HepG2 (cell line): Measurements from ENCODE around the gene ANKAR. TPM values are rescaled to one million over a fixed set of nuclear protein-coding genes. Genes with fewer than 3 reads are reported as not detected.

Experiments used
- EZH2 ChIP-seq: conservative IDR thresholded peaks from 2 replicates; pipeline ENCODE4 v1.6.1; 2012; ENCODE audit warnings: mild to moderate bottlenecking, low read depth, low read length, moderate library complexity
- HES4 ChIP-seq: sonication (generic); formaldehyde crosslinking; IDR thresholded peaks from 2 replicates; pipeline ENCODE4 v1.9.0; 2021; ENCODE audit warnings: mild to moderate bottlenecking, missing genetic modification reagents, borderline replicate concordance
- KLF12 ChIP-seq: sonication (generic); formaldehyde crosslinking; IDR thresholded peaks from 2 replicates; pipeline ENCODE4 v1.4.0; 2020; ENCODE audit warnings: missing genetic modification reagents, borderline replicate concordance
- MAF1 ChIP-seq: sonication (generic); formaldehyde crosslinking; IDR thresholded peaks from 2 replicates; pipeline ENCODE4 v1.5.0; 2020; ENCODE audit warnings: missing genetic modification reagents, borderline replicate concordance
- PHF21A ChIP-seq: sonication (generic); formaldehyde crosslinking; IDR thresholded peaks from 2 replicates; pipeline ENCODE4 v1.5.0; 2020; ENCODE audit warnings: mild to moderate bottlenecking, missing genetic modification reagents
- REXO4 ChIP-seq: sonication (generic); formaldehyde crosslinking; IDR thresholded peaks from 2 replicates; pipeline ENCODE4 v1.8.0; 2022; ENCODE audit warnings: missing genetic modification reagents, mild to moderate bottlenecking, borderline replicate concordance
- SALL1 ChIP-seq: sonication (generic); formaldehyde crosslinking; IDR thresholded peaks from 2 replicates; pipeline ENCODE4 v1.8.0; 2022; ENCODE audit warnings: mild to moderate bottlenecking, missing genetic modification reagents
- SP140L ChIP-seq: sonication (generic); formaldehyde crosslinking; IDR thresholded peaks from 2 replicates; pipeline ENCODE4 v1.4.0; 2020; ENCODE audit warnings: missing genetic modification reagents, borderline replicate concordance
- U2AF2 ChIP-seq: fragments of 200-400 bp; formaldehyde crosslinking; IDR thresholded peaks from 2 replicates; pipeline ENCODE4 v1.6.1; 2017; ENCODE audit warnings: low read depth, mild to moderate bottlenecking, low read length
- ZFP36L1 ChIP-seq: sonication (generic); formaldehyde crosslinking; IDR thresholded peaks from 2 replicates; pipeline ENCODE4 v1.8.0; 2022; ENCODE audit warnings: mild to moderate bottlenecking, missing genetic modification reagents, moderate library complexity
- ZNF235 ChIP-seq: sonication (generic); formaldehyde crosslinking; IDR thresholded peaks from 2 replicates; pipeline ENCODE4 v1.8.1; 2023; ENCODE audit warnings: mild to moderate bottlenecking, missing genetic modification reagents, borderline replicate concordance
- ZNF282 ChIP-seq: fragments of 450-650 bp; IDR thresholded peaks from 2 replicates; pipeline ENCODE4 v1.6.1; 2018; ENCODE audit not compliant: partially characterized antibody
- ZNF30 ChIP-seq: sonication (generic); formaldehyde crosslinking; IDR thresholded peaks from 2 replicates; pipeline ENCODE4 v1.5.0; 2020; ENCODE audit warnings: mild to moderate bottlenecking, missing genetic modification reagents
- ZNF546 ChIP-seq: sonication (generic); formaldehyde crosslinking; conservative IDR thresholded peaks from 2 replicates; pipeline ENCODE4 v1.8.1; 2023; ENCODE audit warnings: mild to moderate bottlenecking, missing genetic modification reagents
- ZNF574 ChIP-seq: sonication (generic); formaldehyde crosslinking; IDR thresholded peaks from 2 replicates; pipeline ENCODE4 v1.4.0; 2020; ENCODE audit warnings: missing genetic modification reagents
- ZSCAN31 ChIP-seq: sonication (generic); formaldehyde crosslinking; IDR thresholded peaks from 2 replicates; pipeline ENCODE4 v1.5.0; 2020; ENCODE audit warnings: low read depth, mild to moderate bottlenecking, missing genetic modification reagents
- polyA plus RNA-seq, 8 experiments: library from polyadenylated mRNA; depleted of rRNA in 3 of 8; stranded (reverse) in 7 of 8; unstranded in 1 of 8; fragments of >200 nt; fragmentation: Illumina TruSeq in 4 of 8; extraction: Trizol in 4 of 8; gene quantifications; 2 replicates each; pipeline versions ENCODE4 v1.2.1 to v1.2.3, GENCODE V29; 2011 to 2016; ENCODE audit warnings: low read depth in 4 of 8, missing spikeins in 1 of 8, mixed read lengths in 1 of 8; ENCODE audit not compliant: insufficient read depth in 1 of 8
- total RNA-seq, 5 experiments: library from RNA; depleted of rRNA; stranded (reverse); fragments of >200 nt; fragmentation: Illumina TruSeq; extraction: Trizol; gene quantifications; 2 replicates each; pipeline ENCODE4 v1.2.3, GENCODE V29; 2016; ENCODE audit warnings: low read depth in 1 of 5
- TF ChIP-seq, protein P1 (sequence below): fragments of 450-650 bp; IDR thresholded peaks from 2 replicates; pipeline ENCODE4 v1.6.1; 2016
- TF ChIP-seq, protein P2 (sequence below): IDR thresholded peaks from 2 replicates; pipeline ENCODE4 v1.6.1; 2016; ENCODE audit warnings: low read depth, borderline replicate concordance
- TF ChIP-seq, protein P3 (sequence below): sonication (generic); formaldehyde crosslinking; IDR thresholded peaks from 2 replicates; pipeline ENCODE4 v1.5.0; 2020; ENCODE audit warnings: mild to moderate bottlenecking, missing genetic modification reagents, moderate library complexity
- TF ChIP-seq, protein P4 (sequence below): sonication (generic); formaldehyde crosslinking; IDR thresholded peaks from 2 replicates; pipeline ENCODE4 v1.4.0; 2020; ENCODE audit warnings: mild to moderate bottlenecking, missing genetic modification reagents

Gene ANKAR
- total and polyA plus RNA-seq, 2 of the 13 experiments (the other 11 are each of a cell fraction or from before 2014, with no cell fraction given), result 3.6 to 5.0 TPM

- TF ChIP-seq, protein P1, sequence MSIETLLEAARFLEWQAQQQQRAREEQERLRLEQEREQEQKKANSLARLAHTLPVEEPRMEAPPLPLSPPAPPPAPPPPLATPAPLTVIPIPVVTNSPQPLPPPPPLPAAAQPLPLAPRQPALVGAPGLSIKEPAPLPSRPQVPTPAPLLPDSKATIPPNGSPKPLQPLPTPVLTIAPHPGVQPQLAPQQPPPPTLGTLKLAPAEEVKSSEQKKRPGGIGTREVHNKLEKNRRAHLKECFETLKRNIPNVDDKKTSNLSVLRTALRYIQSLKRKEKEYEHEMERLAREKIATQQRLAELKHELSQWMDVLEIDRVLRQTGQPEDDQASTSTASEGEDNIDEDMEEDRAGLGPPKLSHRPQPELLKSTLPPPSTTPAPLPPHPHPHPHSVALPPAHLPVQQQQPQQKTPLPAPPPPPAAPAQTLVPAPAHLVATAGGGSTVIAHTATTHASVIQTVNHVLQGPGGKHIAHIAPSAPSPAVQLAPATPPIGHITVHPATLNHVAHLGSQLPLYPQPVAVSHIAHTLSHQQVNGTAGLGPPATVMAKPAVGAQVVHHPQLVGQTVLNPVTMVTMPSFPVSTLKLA, result 0 out of 2 replicates have a peak, but pooled peaks have one; percentile 22
- TF ChIP-seq ZNF546 (CRISPR knock-in tag) (peak; percentile 85; the same call in 1 of the 2 replicates), U2AF2 (no peak), REXO4 (CRISPR knock-in tag) (no peak), ZNF282 (no peak), PHF21A (CRISPR knock-in tag) (peak; percentile 51; the same call in 1 of the 2 replicates), MAF1 (CRISPR knock-in tag) (peak; percentile 53; the same call in 1 of the 2 replicates), ZNF30 (peak; percentile 79; the same call in 1 of the 2 replicates), EZH2 (no peak), ZSCAN31 (CRISPR knock-in tag) (peak; percentile 89), SP140L (peak; percentile 40; the same call in 1 of the 2 replicates), ZNF574 (CRISPR knock-in tag) (peak; percentile 90), ZFP36L1 (CRISPR knock-in tag) (peak; percentile 84; the same call in 1 of the 2 replicates), KLF12 (CRISPR knock-in tag) (no peak), SALL1 (CRISPR knock-in tag) (peak; percentile 93), ZNF235 (CRISPR knock-in tag) (peak; percentile 89; the same call in 1 of the 2 replicates), HES4 (no peak)
- TF ChIP-seq, protein P2, sequence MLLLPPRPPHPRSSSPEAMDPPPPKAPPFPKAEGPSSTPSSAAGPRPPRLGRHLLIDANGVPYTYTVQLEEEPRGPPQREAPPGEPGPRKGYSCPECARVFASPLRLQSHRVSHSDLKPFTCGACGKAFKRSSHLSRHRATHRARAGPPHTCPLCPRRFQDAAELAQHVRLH (CRISPR knock-in tag), result peak; percentile 87; the same call in 1 of the 2 replicates
- TF ChIP-seq, protein P3, sequence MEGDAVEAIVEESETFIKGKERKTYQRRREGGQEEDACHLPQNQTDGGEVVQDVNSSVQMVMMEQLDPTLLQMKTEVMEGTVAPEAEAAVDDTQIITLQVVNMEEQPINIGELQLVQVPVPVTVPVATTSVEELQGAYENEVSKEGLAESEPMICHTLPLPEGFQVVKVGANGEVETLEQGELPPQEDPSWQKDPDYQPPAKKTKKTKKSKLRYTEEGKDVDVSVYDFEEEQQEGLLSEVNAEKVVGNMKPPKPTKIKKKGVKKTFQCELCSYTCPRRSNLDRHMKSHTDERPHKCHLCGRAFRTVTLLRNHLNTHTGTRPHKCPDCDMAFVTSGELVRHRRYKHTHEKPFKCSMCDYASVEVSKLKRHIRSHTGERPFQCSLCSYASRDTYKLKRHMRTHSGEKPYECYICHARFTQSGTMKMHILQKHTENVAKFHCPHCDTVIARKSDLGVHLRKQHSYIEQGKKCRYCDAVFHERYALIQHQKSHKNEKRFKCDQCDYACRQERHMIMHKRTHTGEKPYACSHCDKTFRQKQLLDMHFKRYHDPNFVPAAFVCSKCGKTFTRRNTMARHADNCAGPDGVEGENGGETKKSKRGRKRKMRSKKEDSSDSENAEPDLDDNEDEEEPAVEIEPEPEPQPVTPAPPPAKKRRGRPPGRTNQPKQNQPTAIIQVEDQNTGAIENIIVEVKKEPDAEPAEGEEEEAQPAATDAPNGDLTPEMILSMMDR, result peak; percentile 98
- TF ChIP-seq, protein P4, sequence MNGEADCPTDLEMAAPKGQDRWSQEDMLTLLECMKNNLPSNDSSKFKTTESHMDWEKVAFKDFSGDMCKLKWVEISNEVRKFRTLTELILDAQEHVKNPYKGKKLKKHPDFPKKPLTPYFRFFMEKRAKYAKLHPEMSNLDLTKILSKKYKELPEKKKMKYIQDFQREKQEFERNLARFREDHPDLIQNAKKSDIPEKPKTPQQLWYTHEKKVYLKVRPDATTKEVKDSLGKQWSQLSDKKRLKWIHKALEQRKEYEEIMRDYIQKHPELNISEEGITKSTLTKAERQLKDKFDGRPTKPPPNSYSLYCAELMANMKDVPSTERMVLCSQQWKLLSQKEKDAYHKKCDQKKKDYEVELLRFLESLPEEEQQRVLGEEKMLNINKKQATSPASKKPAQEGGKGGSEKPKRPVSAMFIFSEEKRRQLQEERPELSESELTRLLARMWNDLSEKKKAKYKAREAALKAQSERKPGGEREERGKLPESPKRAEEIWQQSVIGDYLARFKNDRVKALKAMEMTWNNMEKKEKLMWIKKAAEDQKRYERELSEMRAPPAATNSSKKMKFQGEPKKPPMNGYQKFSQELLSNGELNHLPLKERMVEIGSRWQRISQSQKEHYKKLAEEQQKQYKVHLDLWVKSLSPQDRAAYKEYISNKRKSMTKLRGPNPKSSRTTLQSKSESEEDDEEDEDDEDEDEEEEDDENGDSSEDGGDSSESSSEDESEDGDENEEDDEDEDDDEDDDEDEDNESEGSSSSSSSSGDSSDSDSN (CRISPR knock-in tag), result peak; percentile 77
These were observed 13.1 kb upstream of the ANKAR start, which contains the start of gene ASNSD1 (continued) for GRCh38 chr2:189661148-189661956.
